ENCODE data around the gene CMYA5. TPM values are rescaled to one million over a fixed set of nuclear protein-coding genes. Genes with fewer than 3 reads are reported as not detected.

The CMYA5 gene
- total RNA-seq, 1 experiment from 2014 or later, result 0.22 TPM

GRCh38 chr5:79834098-79834753 is 144.6 kb downstream of the CMYA5 start:
- no peaks in the 10 kb centered on the region for H3K9me3 ChIP-seq (ENCODE audit: control insufficient read depth in 1 of 2, insufficient read depth in 1 of 2, low read depth in 1 of 2, low read length in 2 of 2)
- ATAC-seq, result no peak
- H3K9ac ChIP-seq (ENCODE audit: low read length), result no peak overlapping the region
- H4K20me1 ChIP-seq (ENCODE audit: insufficient read depth), result no peaks in the 10 kb centered on the region
- ChIA-PET RAD21 (ENCODE audit: low non-redundant PET in 1 of 2, low total read pairs in 2 of 2, uncharacterized antibody in 2 of 2, unreplicated experiment in 2 of 2) (no interaction called here), POLR2A (no interaction called here), CTCF (no interaction called here)
- H2AFZ ChIP-seq (ENCODE audit: low read depth, low read length, poor library complexity, severe bottlenecking), result no peak overlapping the region
- H3K9me2 ChIP-seq (ENCODE audit: insufficient read depth), result no peaks in the 10 kb centered on the region
- no peaks in the 10 kb centered on the region for H3K36me3 ChIP-seq (ENCODE audit: control insufficient read depth in 1 of 2, insufficient read depth in 2 of 2, low read length in 2 of 2)
- H3K4me3 ChIP-seq (replicated peaks in 1 of 2; ENCODE audit: low read depth in 1 of 2, low read length in 2 of 2), result no peak overlapping the region
- H3K79me2 ChIP-seq (ENCODE audit: insufficient read depth, low read length), result no peaks in the 10 kb centered on the region
- DNase-seq (ENCODE audit: low read depth, low spot score), result no peak
- H3K27me3 ChIP-seq (ENCODE audit: insufficient read depth, low read length), result no peaks in the 10 kb centered on the region
- no peaks in the 10 kb centered on the region for H3K4me1 ChIP-seq (ENCODE audit: control insufficient read depth in 1 of 2, insufficient read depth in 2 of 2, low read length in 2 of 2)
- intact Hi-C loops (cut with micrococcal nuclease), result no loop called here
- no peak overlapping the region for H3K4me2 ChIP-seq (ENCODE audit: low read length)
- TF ChIP-seq CTCF (IDR thresholded peaks at IDR 0.05 in 2 of 3, conservative IDR thresholded peaks at IDR 0.05 in 1 of 3; ENCODE audit: borderline replicate concordance in 1 of 3, insufficient read depth in 1 of 3, low read depth in 2 of 3, low read length in 2 of 3) (no peak), REST (IDR thresholded peaks at IDR 0.05; ENCODE audit: low read depth) (no peak), FOSL1 (IDR thresholded peaks at IDR 0.05; ENCODE audit: low read depth) (no peak), SIN3A (IDR thresholded peaks at IDR 0.05; ENCODE audit: low read depth) (no peak), ZNF274 (IDR thresholded peaks at IDR 0.05; ENCODE audit: low read depth, low read length) (no peak), EGR1 (IDR thresholded peaks at IDR 0.05; ENCODE audit: low read depth) (no peak), TCF7L2 (IDR thresholded peaks at IDR 0.05; ENCODE audit: borderline replicate concordance, extremely low read depth, insufficient read depth, insufficient read length) (no peak)
- no TSS peak for BruUV-seq (replicated peaks)
- no peak overlapping the region for H3K27ac ChIP-seq (ENCODE audit: low read depth, low read length)

Measured in HCT116 (cell line).